Endothelial cell (in vitro differentiated cells): ENCODE data around the gene CYP46A1. TPM values are rescaled to one million over a fixed set of nuclear protein-coding genes. Genes with fewer than 3 reads are reported as not detected.

Experiments used
- DNase-seq: peaks from one replicate; pipeline ENCODE4 v3.0.0; 2021; ENCODE audit warnings: low spot score
- H3K27ac Mint-ChIP-seq: one replicate; pipeline ENCODE4 v1.8.0; 2021; ENCODE audit warnings: mixed read lengths, inconsistent platforms; ENCODE audit not compliant: unreplicated experiment
- H3K27me3 Mint-ChIP-seq: one replicate; pipeline ENCODE4 v1.8.0; 2021; ENCODE audit warnings: mild to moderate bottlenecking, moderate library complexity, mixed read lengths, inconsistent platforms; ENCODE audit not compliant: unreplicated experiment
- H3K36me3 Mint-ChIP-seq: one replicate; pipeline ENCODE4 v1.8.0; 2021; ENCODE audit warnings: mild to moderate bottlenecking, low read depth, mixed read lengths, inconsistent platforms; ENCODE audit not compliant: unreplicated experiment
- H3K4me1 Mint-ChIP-seq: one replicate; pipeline ENCODE4 v1.8.0; 2021; ENCODE audit warnings: mild to moderate bottlenecking, mixed read lengths, inconsistent platforms; ENCODE audit not compliant: unreplicated experiment
- H3K4me3 Mint-ChIP-seq: one replicate; pipeline ENCODE4 v1.8.0; 2021; ENCODE audit warnings: mild to moderate bottlenecking, mixed read lengths, inconsistent platforms; ENCODE audit not compliant: unreplicated experiment
- H3K9me3 Mint-ChIP-seq: one replicate; pipeline ENCODE4 v1.8.0; 2021; ENCODE audit warnings: mixed read lengths, inconsistent platforms; ENCODE audit not compliant: unreplicated experiment
- CTCF ChIP-seq: fragments of 200-600 bp; sonication (generic); IDR thresholded peaks from one replicate; pipeline ENCODE4 v1.5.0; 2021; ENCODE audit warnings: antibody characterized with exemption; ENCODE audit not compliant: unreplicated experiment
- total RNA-seq: library from RNA; stranded (reverse); fragmentation: NEBNext Ultra II Directional; extraction: Animal tissue kit (Norgen Biotek cat#: 25700); gene quantifications from one replicate; pipeline ENCODE4 v1.2.1, GENCODE V29; 2021; ENCODE audit not compliant: unreplicated experiment

CYP46A1 gene
- total RNA-seq, 1 donor from 2014 or later = 5.2 TPM

GRCh38 chr14:99681832-99682148, 2.3 kb upstream of the CYP46A1 start:
- H3K9me3 Mint-ChIP-seq = no peaks in the 10 kb centered on the region
- H3K4me1 Mint-ChIP-seq = peaks cover 6% of the 10 kb centered on the region
- TF ChIP-seq CTCF = no peak
- DNase-seq = no peak
- no peak overlapping the region for H3K4me3 Mint-ChIP-seq
- H3K27me3 Mint-ChIP-seq = peaks cover 9% of the 10 kb centered on the region
- H3K36me3 Mint-ChIP-seq = peaks cover 11% of the 10 kb centered on the region
- no peak overlapping the region for H3K27ac Mint-ChIP-seq

GRCh38 chr14:99682809-99683618, 1.1 kb upstream of the CYP46A1 start:
- H3K9me3 Mint-ChIP-seq = no peaks in the 10 kb centered on the region
- peaks cover 9% of the 10 kb centered on the region for H3K27me3 Mint-ChIP-seq
- peak; percentile 92 for DNase-seq
- peaks cover 11% of the 10 kb centered on the region for H3K36me3 Mint-ChIP-seq
- TF ChIP-seq CTCF = peak; percentile 89
- H3K4me3 Mint-ChIP-seq = peak overlapping the region; percentile 88
- no peak overlapping the region for H3K27ac Mint-ChIP-seq
- H3K4me1 Mint-ChIP-seq = peaks cover 11% of the 10 kb centered on the region

GRCh38 chr14:99684410-99684934, 374 bp downstream of the CYP46A1 start:
- no peak overlapping the region for H3K27ac Mint-ChIP-seq
- TF ChIP-seq CTCF = no peak
- H3K9me3 Mint-ChIP-seq = no peaks in the 10 kb centered on the region
- peaks cover 14% of the 10 kb centered on the region for H3K27me3 Mint-ChIP-seq
- peaks cover 5% of the 10 kb centered on the region for H3K36me3 Mint-ChIP-seq
- DNase-seq = no peak
- peaks cover 24% of the 10 kb centered on the region for H3K4me1 Mint-ChIP-seq
- no peak overlapping the region for H3K4me3 Mint-ChIP-seq

- H3K9me3 Mint-ChIP-seq = no peaks in the 10 kb centered on the region
- DNase-seq = no peak
- no peak overlapping the region for H3K27ac Mint-ChIP-seq
- H3K27me3 Mint-ChIP-seq = peaks cover 15% of the 10 kb centered on the region
- peaks cover 5% of the 10 kb centered on the region for H3K36me3 Mint-ChIP-seq
- H3K4me3 Mint-ChIP-seq = peak overlapping the region; percentile 78
- peaks cover 31% of the 10 kb centered on the region for H3K4me1 Mint-ChIP-seq
- TF ChIP-seq CTCF = no peak
Measured at GRCh38 chr14:99685151-99685591, 1.1 kb downstream of the CYP46A1 start.

GRCh38 chr14:99685596-99685995, 1.5 kb downstream of the CYP46A1 start:
- H3K9me3 Mint-ChIP-seq = no peaks in the 10 kb centered on the region
- H3K27ac Mint-ChIP-seq = no peak overlapping the region
- no peak for DNase-seq
- H3K4me3 Mint-ChIP-seq = peak overlapping the region; percentile 48
- TF ChIP-seq CTCF = no peak
- H3K4me1 Mint-ChIP-seq = peaks cover 34% of the 10 kb centered on the region
- H3K27me3 Mint-ChIP-seq = peaks cover 16% of the 10 kb centered on the region
- peaks cover 5% of the 10 kb centered on the region for H3K36me3 Mint-ChIP-seq
